Measurements from ENCODE around the gene CPZ.

Gene CPZ

DNA sequence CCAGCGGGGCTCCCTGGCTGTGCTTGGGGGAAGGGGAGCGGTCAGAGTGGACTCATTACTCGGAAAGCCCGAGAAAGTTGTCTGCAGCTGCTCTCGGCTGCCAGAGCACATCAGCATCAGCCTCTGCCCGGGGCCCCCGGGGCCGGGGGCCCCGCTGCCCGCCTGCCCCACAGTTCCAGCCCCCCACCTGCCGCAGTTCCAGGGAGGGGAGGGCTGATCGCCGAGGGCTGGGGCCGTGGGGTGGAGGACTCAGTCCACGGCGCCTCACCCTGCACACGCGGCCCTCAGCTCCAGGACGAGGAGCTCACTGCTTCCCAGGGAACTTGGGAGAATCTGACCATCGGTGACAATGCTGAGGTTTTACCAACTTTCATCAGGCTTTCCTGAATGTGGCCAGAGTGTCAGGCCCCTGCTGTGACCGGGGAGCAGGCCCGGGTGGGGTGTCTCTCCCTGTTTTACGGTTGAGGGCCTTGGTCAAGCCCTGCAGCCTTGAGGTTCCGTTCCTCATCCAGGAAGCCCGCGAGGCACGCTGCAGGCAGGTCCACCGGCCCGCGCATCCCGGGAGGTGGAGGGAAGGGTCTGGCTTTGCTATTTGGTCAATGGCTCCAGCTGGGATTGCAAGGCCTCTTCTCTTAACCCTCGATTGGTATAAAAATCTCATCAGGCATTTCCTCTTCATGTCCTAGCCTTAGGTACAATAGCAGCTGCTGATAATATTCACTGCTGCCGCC is 57.2 kb downstream of the CPZ start:
- no peak for TF ChIP-seq TEAD4 (IDR thresholded peaks at IDR 0.05)
- TF ChIP-seq USF1 (IDR thresholded peaks at IDR 0.05): no peak
- no peak for TF ChIP-seq REST (IDR thresholded peaks at IDR 0.05; ENCODE audit: low read depth)
- TF ChIP-seq EP300 (IDR thresholded peaks at IDR 0.05; ENCODE audit: borderline replicate concordance): no peak
- no peak for TF ChIP-seq CEBPB (IDR thresholded peaks at IDR 0.05)
- TF ChIP-seq FOXM1 (IDR thresholded peaks at IDR 0.05; ENCODE audit: borderline replicate concordance, low read depth): no peak
- no peak for TF ChIP-seq NFIC (IDR thresholded peaks at IDR 0.05)
- TF ChIP-seq TAF1 (IDR thresholded peaks at IDR 0.05; ENCODE audit: low read depth): no peak
- TF ChIP-seq ZBTB7A (IDR thresholded peaks at IDR 0.05; ENCODE audit: low read depth): no peak
- no peak for TF ChIP-seq YY1 (IDR thresholded peaks at IDR 0.05; ENCODE audit: low read depth)
- TF ChIP-seq MAX (IDR thresholded peaks at IDR 0.05): no peak
- no peak for TF ChIP-seq RAD21 (IDR thresholded peaks at IDR 0.05; ENCODE audit: low read depth)

DNA sequence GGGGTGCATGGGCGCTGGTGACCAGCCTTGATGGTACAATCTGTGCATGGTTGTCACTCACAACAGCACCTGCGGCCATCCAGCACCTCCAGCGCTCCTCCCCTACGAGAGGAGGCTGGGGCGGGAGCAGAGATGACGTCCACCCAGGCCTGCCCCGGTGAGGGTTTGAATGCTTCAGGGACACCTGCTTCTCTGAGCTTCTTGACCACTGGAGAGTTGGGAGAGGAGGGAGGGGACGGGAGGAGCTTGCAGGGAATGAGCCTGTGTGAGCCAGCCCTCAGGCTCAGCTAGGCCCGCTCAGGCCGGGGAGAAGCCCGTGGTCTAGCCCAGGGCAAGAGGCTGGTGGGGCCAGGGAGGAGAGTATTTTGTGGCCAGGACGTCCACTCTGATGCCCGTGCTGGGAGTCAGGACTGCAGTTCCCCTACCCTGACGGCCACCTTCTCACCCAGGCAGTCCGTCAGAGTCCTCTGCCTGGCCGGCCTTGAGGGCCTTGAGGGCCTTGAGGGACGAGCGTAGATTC is 59.2 kb downstream of the CPZ start:
- no peak for TF ChIP-seq CREB1 (IDR thresholded peaks at IDR 0.05; ENCODE audit: low read depth)
- TF ChIP-seq EP300 (IDR thresholded peaks at IDR 0.05; ENCODE audit: borderline replicate concordance): no peak
- no peak for TF ChIP-seq REST (IDR thresholded peaks at IDR 0.05; ENCODE audit: low read depth)
- TF ChIP-seq TAF1 (IDR thresholded peaks at IDR 0.05; ENCODE audit: low read depth): no peak
- no peak for TF ChIP-seq TEAD4 (IDR thresholded peaks at IDR 0.05)
- no peak for TF ChIP-seq NFIC (IDR thresholded peaks at IDR 0.05)
- TF ChIP-seq EGR1 (IDR thresholded peaks at IDR 0.05): no peak
- no peak for TF ChIP-seq CEBPB (IDR thresholded peaks at IDR 0.05)

GRCh38 chr4:8652181-8653078 is 59.9 kb downstream of the CPZ start:
- TF ChIP-seq TEAD4 (IDR thresholded peaks at IDR 0.05) (no peak), CEBPB (IDR thresholded peaks at IDR 0.05) (no peak), ZBTB7A (IDR thresholded peaks at IDR 0.05; ENCODE audit: low read depth) (no peak)

DNA sequence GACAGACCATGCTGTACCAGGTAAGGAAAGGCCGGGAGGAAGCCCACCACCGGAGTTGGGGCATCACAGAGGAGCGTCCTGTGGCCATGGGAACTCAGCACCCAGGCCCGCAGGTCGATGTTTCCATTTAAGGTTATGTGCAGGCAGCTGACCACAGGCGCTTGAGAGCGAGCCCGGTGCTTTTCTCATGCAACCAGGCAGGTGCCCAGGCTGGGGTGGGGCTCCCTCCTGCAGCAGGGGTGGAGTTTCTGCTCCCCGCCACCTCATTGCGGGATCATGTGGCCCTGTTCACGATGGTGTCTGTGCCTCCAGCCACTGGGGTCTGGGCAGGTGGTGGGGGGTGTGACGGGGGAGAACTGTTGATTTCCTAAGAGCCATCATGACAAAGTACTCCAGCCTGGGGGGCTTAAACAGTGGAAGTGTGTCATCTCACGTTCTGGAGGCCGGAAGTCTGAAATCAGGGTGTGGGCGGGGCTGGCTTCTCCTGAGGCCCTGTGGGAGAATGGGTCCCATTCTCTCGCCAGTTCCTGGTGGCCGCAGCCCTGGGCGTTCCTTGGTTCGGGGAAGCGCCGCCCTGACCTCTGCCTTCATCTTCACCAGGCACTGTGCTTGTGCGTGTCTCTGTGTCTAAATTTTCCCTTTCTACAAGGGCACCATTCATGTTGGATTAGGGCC is 60.9 kb downstream of the CPZ start:
- no peak for TF ChIP-seq EP300 (IDR thresholded peaks at IDR 0.05; ENCODE audit: borderline replicate concordance)
- TF ChIP-seq NFIC (IDR thresholded peaks at IDR 0.05): no peak
- no peak for TF ChIP-seq MAX (IDR thresholded peaks at IDR 0.05)
- TF ChIP-seq ZBTB7A (IDR thresholded peaks at IDR 0.05; ENCODE audit: low read depth): no peak
- TF ChIP-seq TAF1 (IDR thresholded peaks at IDR 0.05; ENCODE audit: low read depth): no peak
- TF ChIP-seq REST (IDR thresholded peaks at IDR 0.05; ENCODE audit: low read depth): no peak

All from Ishikawa (cell line).